CD14-positive monocyte (primary cell): ENCODE data around the gene SLF2. TPM values are rescaled to one million over a fixed set of nuclear protein-coding genes. Genes with fewer than 3 reads are reported as not detected.

Experiments
- DNase-seq, 3 donors: peaks; one replicate each; pipeline ENCODE4 v3.0.0-alpha.2; 2011 to 2022
- H2AFZ ChIP-seq: 2 replicates; pipeline ENCODE4 v1.6.0; 2012; ENCODE audit warnings: mild to moderate bottlenecking, low read depth, low read length, inconsistent platforms; ENCODE audit not compliant: insufficient read depth, poor library complexity, severe bottlenecking
- H3K27ac ChIP-seq, 2 donors: 1 replicate in 1 of 2; 2 replicates in 1 of 2; pipeline ENCODE4 v1.5.1; 2012 to 2013; ENCODE audit warnings: low read length in 2 of 2, control low read depth in 1 of 2, inconsistent platforms in 1 of 2, low read depth in 1 of 2, mild to moderate bottlenecking in 1 of 2
- H3K27me3 ChIP-seq, 2 donors: one replicate each; pipeline versions ENCODE4 v1.6.0 to v1.6.1; 2011 to 2013; ENCODE audit warnings: low read length in 2 of 2; ENCODE audit not compliant: control insufficient read depth in 2 of 2, insufficient read depth in 2 of 2
- H3K36me3 ChIP-seq, 2 donors: replicated peaks in 1 of 2; 1 replicate in 1 of 2; 2 replicates in 1 of 2; pipeline versions ENCODE4 v1.5.1 to v1.6.1; 2012 to 2013; ENCODE audit warnings: low read length in 2 of 2, control low read depth in 1 of 2, inconsistent platforms in 1 of 2, mild to moderate bottlenecking in 1 of 2; ENCODE audit not compliant: insufficient read depth in 2 of 2, control insufficient read depth in 1 of 2
- H3K4me1 ChIP-seq, 2 donors: 1 replicate in 1 of 2; 2 replicates in 1 of 2; pipeline versions ENCODE4 v1.5.1 to v1.6.1; 2012 to 2013; ENCODE audit warnings: low read length in 2 of 2, control low read depth in 1 of 2, inconsistent platforms in 1 of 2, mild to moderate bottlenecking in 1 of 2, moderate library complexity in 1 of 2; ENCODE audit not compliant: insufficient read depth in 2 of 2, control insufficient read depth in 1 of 2
- H3K4me2 ChIP-seq: replicated peaks from 2 replicates; pipeline ENCODE3; 2012; ENCODE audit warnings: low read length, moderate library complexity, mild to moderate bottlenecking; ENCODE audit not compliant: poor library complexity, severe bottlenecking; ENCODE audit errors: extremely low read depth
- H3K4me3 ChIP-seq, 3 experiments: fragments of 200-600 bp in 1 of 3; sonication (generic) in 1 of 3; replicated peaks in 1 of 3; 1 replicate in 2 of 3; 2 replicates in 1 of 3; pipeline ENCODE4 v1.5.1; 2011 to 2013; ENCODE audit warnings: low read length in 3 of 3, mild to moderate bottlenecking in 3 of 3, control low read depth in 2 of 3, low read depth in 2 of 3, inconsistent platforms in 1 of 3, moderate library complexity in 1 of 3
- H3K79me2 ChIP-seq: 2 replicates; pipeline ENCODE4 v1.6.0; 2012; ENCODE audit warnings: mild to moderate bottlenecking, control low read depth, inconsistent platforms, low read length, moderate library complexity; ENCODE audit not compliant: insufficient read depth
- H3K9ac ChIP-seq: 2 replicates; pipeline ENCODE4 v1.6.0; 2017; ENCODE audit warnings: low read length, mild to moderate bottlenecking; ENCODE audit not compliant: insufficient read depth, poor library complexity, severe bottlenecking
- H3K9me3 ChIP-seq, 2 donors: replicated peaks in 1 of 2; 1 replicate in 1 of 2; 2 replicates in 1 of 2; pipeline versions ENCODE4 v1.5.1 to v1.6.1; 2012 to 2013; ENCODE audit warnings: low read length in 2 of 2, control low read depth in 1 of 2; ENCODE audit not compliant: control insufficient read depth in 1 of 2, insufficient read depth in 1 of 2
- H4K20me1 ChIP-seq: 2 replicates; pipeline ENCODE4 v1.6.0; 2012; ENCODE audit warnings: mild to moderate bottlenecking, low read length, control low read depth, moderate library complexity; ENCODE audit not compliant: insufficient read depth
- H3K27ac Mint-ChIP-seq, 7 donors: one replicate each; pipeline ENCODE4 v1.8.0; 2020; ENCODE audit warnings: mild to moderate bottlenecking in 7 of 7, mixed read lengths in 7 of 7, moderate library complexity in 6 of 7, inconsistent platforms in 2 of 7
- H3K27me3 Mint-ChIP-seq, 3 donors: one replicate each; pipeline ENCODE4 v1.8.0; 2021 to 2022; ENCODE audit warnings: low read depth in 3 of 3, mild to moderate bottlenecking in 3 of 3, mixed read lengths in 3 of 3, moderate library complexity in 3 of 3, inconsistent platforms in 1 of 3
- H3K36me3 Mint-ChIP-seq, 2 donors: one replicate each; pipeline ENCODE4 v1.8.0; 2020; ENCODE audit warnings: mixed read lengths in 2 of 2, inconsistent platforms in 1 of 2, mild to moderate bottlenecking in 1 of 2
- H3K4me1 Mint-ChIP-seq: one replicate; pipeline ENCODE4 v1.8.0; 2020; ENCODE audit warnings: mild to moderate bottlenecking, mixed read lengths
- H3K4me3 Mint-ChIP-seq, 2 donors: one replicate each; pipeline ENCODE4 v1.8.0; 2020; ENCODE audit warnings: mild to moderate bottlenecking in 2 of 2, mixed read lengths in 2 of 2, moderate library complexity in 1 of 2
- H3K9me3 Mint-ChIP-seq, 7 donors: one replicate each; pipeline ENCODE4 v1.8.0; 2020 to 2022; ENCODE audit warnings: mixed read lengths in 7 of 7, mild to moderate bottlenecking in 6 of 7, moderate library complexity in 6 of 7, inconsistent platforms in 2 of 7
- WGBS: methylation state at CpG from one replicate; pipeline ENCODE4 v1.1.5; 2013; ENCODE audit warnings: missing lambda C conversion rate; ENCODE audit not compliant: insufficient coverage; 5-methylcytosine and 5-hydroxymethylcytosine counted together
- intact Hi-C, 2 donors: fragments of 100-400 bp; cut with micrococcal nuclease; formaldehyde crosslinking; loops; one replicate each; pipeline versions ENCODE4 v1.15.0 to v1.15.1; 2023
- polyA plus RNA-seq, 3 donors: library from polyadenylated mRNA; depleted of rRNA in 1 of 3; unstranded in 2 of 3; stranded (reverse) in 1 of 3; fragments of 300-500 nt in 2 of 3; fragments of >200 nt in 1 of 3; fragmentation: Illumina TruSeq in 2 of 3; gene quantifications; 1 replicate in 2 of 3; 2 replicates in 1 of 3; pipeline ENCODE4 v1.2.3, GENCODE V29; 2012 to 2021
- TF ChIP-seq, protein P1 (sequence below): fragments of 200-600 bp; IDR thresholded peaks from one replicate; pipeline ENCODE4 v1.8.0; 2022; ENCODE audit warnings: antibody characterized with exemption, mild to moderate bottlenecking

The SLF2 gene
- polyA plus RNA-seq, 3 donors, result 5.8 to 11.3 (median 6.4) TPM

DNA sequence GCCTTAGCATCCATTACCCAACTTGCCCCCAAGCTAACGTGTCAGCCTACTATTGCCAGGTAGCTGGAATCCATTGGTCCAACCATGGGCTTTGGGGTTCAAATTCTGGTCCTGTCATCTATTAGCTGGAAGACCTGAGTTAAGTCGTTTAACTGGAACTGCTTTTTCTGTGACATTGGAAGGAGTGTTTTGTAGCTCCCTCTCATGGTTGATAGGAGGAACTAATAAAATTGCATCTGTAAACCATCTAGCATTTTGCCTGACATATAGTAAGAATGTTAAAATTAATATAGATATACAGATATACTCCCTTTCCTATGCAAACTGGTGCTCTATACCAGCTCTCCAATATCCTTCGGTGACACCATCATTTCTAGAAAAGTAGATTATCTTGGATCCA lies 23.8 kb upstream of the SLF2 start:
- Histone ChIP-seq H3K27me3 (peaks cover 19 to 34% of the 10 kb centered on the region in 2 donors), H3K4me3 (no peak overlapping the region), H2AFZ (no peak overlapping the region), H3K27ac (no peak overlapping the region), H4K20me1 (no peaks in the 10 kb centered on the region), H3K9ac (no peak overlapping the region), H3K4me1 (no peaks in the 10 kb centered on the region), H3K79me2 (no peaks in the 10 kb centered on the region), H3K4me2 (no peak overlapping the region), H3K9me3 (no peaks in the 10 kb centered on the region), H3K36me3 (no peaks in the 10 kb centered on the region)
- Mint-ChIP-seq H3K27ac (no peak overlapping the region), H3K4me1 (no peaks in the 10 kb centered on the region), H3K36me3 (no peaks in the 10 kb centered on the region), H3K9me3 (peaks cover 0 to 3% (median 0%) of the 10 kb centered on the region in 7 donors), H3K4me3 (no peak overlapping the region), H3K27me3 (peaks cover 14 to 41% (median 36%) of the 10 kb centered on the region in 3 donors)
- TF ChIP-seq, protein P1, sequence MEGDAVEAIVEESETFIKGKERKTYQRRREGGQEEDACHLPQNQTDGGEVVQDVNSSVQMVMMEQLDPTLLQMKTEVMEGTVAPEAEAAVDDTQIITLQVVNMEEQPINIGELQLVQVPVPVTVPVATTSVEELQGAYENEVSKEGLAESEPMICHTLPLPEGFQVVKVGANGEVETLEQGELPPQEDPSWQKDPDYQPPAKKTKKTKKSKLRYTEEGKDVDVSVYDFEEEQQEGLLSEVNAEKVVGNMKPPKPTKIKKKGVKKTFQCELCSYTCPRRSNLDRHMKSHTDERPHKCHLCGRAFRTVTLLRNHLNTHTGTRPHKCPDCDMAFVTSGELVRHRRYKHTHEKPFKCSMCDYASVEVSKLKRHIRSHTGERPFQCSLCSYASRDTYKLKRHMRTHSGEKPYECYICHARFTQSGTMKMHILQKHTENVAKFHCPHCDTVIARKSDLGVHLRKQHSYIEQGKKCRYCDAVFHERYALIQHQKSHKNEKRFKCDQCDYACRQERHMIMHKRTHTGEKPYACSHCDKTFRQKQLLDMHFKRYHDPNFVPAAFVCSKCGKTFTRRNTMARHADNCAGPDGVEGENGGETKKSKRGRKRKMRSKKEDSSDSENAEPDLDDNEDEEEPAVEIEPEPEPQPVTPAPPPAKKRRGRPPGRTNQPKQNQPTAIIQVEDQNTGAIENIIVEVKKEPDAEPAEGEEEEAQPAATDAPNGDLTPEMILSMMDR, result peak; percentile 37
- 100% methylated on average over 1 of the region's 3 CpGs for WGBS
- intact Hi-C loops, result no loop called here
- no peak for DNase-seq

DNA sequence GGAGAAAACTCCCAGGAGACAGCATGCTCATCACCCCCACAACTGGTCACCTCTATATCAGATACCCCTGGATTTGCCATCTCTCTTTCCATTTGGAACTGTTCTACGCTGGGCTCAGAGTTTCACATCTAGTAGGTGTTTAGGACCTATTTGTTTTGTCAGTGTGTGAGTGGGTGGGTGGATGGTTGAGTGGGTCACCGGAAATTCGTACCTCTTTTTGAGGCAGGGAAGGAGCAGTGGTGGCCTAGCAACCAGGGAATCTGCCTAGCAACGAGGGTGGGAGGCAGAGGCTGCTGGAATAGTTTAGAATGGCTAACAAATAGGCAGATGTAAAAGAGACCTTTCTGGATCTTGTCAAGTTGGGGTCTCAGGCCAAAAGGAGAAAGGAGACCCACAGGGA lies 23.2 kb upstream of the SLF2 start:
- no peak overlapping the region for H3K4me3 ChIP-seq
- peaks cover 0 to 3% (median 0%) of the 10 kb centered on the region in 7 donors for H3K9me3 Mint-ChIP-seq
- H3K27me3 Mint-ChIP-seq, result peaks cover 18 to 41% (median 36%) of the 10 kb centered on the region in 3 donors
- H3K27me3 ChIP-seq, result peaks cover 19 to 35% of the 10 kb centered on the region in 2 donors
- H3K9me3 ChIP-seq, result no peaks in the 10 kb centered on the region
- TF ChIP-seq, protein P1, result no peak
- no peaks in the 10 kb centered on the region for H3K36me3 ChIP-seq
- H3K9ac ChIP-seq, result no peak overlapping the region
- H3K4me3 Mint-ChIP-seq, result peak overlapping the region in 1 of 2 donors; percentile 24
- 71% methylated on average over 3 of the region's 4 CpGs for WGBS
- H3K36me3 Mint-ChIP-seq, result no peaks in the 10 kb centered on the region
- no peak overlapping the region for H3K27ac ChIP-seq
- no peak for DNase-seq
- no peak overlapping the region for H2AFZ ChIP-seq
- no peaks in the 10 kb centered on the region for H3K79me2 ChIP-seq
- no peaks in the 10 kb centered on the region for H3K4me1 Mint-ChIP-seq
- H4K20me1 ChIP-seq, result no peaks in the 10 kb centered on the region
- H3K4me2 ChIP-seq, result no peak overlapping the region
- intact Hi-C loops, result no loop called here
- no peaks in the 10 kb centered on the region for H3K4me1 ChIP-seq
- H3K27ac Mint-ChIP-seq, result no peak overlapping the region
